Cardiac fibroblast (primary cell): ENCODE measurements around the gene GALR1.
A peak's percentile ranks its signal among the peaks of the same experiment; 100 is the strongest.
"Not testable (repeated sequence)": the region's sequence is repeated elsewhere in the genome, so short reads cannot be mapped to it uniquely, and the experiment has no call there.

Source experiments
- DNase-seq, 2 donors: peaks; one replicate each; pipeline versions ENCODE4 v3.0.0 to v3.0.0-alpha.2; 2010; ENCODE audit warnings: low read depth in 2 of 2
- H3K4me3 ChIP-seq, 2 donors: replicated peaks in 1 of 2; 1 replicate in 1 of 2; 2 replicates in 1 of 2; pipeline ENCODE4 v1.5.1; 2011; ENCODE audit warnings: low read depth in 2 of 2, low read length in 2 of 2, mild to moderate bottlenecking in 2 of 2, moderate library complexity in 1 of 2
- CTCF ChIP-seq: IDR thresholded peaks from one replicate; pipeline ENCODE4 v1.5.1; 2011; ENCODE audit warnings: low read depth, mild to moderate bottlenecking, low read length, inconsistent platforms

The GALR1 gene

GRCh38 chr18:77263466-77263763 is 13.8 kb downstream of the GALR1 start:
- no peak overlapping the region for H3K4me3 ChIP-seq
- TF ChIP-seq CTCF, result no peak
- no peak for DNase-seq

DNA sequence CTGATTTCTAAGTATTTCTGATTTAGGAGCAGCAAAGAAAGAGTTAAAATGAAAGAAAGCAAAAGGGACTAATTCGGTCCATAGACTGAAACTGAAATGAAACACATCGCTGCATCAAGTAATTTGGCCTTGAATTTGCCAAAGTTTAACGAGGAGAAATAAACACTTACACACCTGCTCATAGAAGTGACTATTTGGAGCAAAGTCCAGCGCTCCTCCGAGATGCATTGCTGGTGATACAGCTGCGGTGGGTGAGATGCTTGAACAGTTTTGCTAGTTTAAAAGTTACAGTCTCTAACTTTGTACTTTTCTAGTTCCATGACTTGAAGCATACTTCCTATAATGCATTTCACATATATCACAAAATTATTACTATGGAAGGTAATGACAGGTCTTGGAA is 18.3 kb downstream of the GALR1 start:
- no peak for TF ChIP-seq CTCF
- DNase-seq, result no peak
- no peak overlapping the region for H3K4me3 ChIP-seq

GRCh38 chr18:77268456-77268855 is 18.8 kb downstream of the GALR1 start:
- TF ChIP-seq CTCF, result no peak
- no peak overlapping the region for H3K4me3 ChIP-seq
- DNase-seq, result no peak

DNA sequence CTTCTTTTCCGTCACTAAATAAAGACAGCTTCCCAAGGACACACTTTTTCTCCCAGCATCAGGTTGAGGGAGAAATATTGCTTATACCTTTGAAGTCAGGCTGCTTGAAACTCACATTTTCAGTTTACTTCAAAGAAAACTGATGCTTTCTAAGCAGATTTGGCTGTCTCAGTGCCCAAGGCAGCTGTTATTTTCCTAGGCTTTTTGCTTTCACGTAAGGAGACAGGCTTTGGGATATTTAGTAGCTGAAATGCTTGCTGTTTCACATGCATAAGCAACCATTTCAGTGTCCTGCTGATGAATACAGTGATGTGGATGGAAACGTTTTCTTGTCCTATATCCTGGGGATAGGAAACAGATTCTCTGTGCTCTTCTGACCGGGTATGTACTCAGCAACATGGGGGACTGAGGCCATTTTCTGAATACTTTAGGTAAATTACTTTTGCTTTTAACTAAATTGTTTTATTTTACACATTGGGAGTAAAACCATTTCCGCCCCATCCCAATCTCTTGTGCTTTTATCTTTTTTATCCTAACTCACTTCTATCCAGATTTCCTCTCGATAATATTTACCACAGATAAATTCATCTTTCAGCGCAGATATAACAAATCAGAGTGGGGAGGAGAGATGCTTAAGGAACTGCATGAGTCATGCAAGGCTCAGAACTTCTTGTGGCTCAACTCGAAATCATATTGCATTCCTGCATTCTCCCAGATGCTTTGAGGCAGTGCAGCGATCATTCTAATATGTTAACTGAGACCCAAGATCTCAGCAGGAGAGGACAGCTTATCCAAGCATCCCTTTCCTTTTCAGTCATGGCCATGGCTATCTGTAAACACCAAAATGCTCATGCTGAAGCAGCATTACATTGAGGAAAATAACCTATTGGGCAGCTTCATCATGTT is 22.2 kb downstream of the GALR1 start:
- peak; percentile 32 to 35 for DNase-seq
- H3K4me3 ChIP-seq, result no peak overlapping the region
- no peak for TF ChIP-seq CTCF

DNA sequence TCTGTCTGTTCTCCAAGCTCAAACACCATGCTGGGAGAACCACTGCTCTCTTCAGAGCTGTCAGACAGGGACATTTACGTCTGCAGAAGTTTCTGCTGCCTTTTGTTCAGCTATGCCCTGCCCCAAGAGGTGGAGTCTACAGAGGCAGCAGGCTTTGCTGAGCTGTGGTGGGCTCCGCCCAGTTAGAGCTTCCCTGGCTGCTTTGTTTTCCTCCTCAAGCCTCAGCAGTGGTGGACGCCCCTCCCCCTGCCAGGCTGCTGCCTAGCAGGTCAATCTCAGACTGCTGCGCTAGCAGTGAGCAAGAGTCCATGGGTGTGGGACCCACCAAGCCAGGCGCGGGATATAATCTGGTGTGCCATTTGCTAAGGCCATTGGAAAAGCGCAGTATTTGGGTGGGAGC is 41.2 kb downstream of the GALR1 start:
- DNase-seq, H3K4me3 ChIP-seq: not testable (repeated sequence)

- no peak overlapping the region for H3K4me3 ChIP-seq
- TF ChIP-seq CTCF, result no peak
- no peak for DNase-seq
Measured at GRCh38 chr18:77298172-77298571, 48.5 kb downstream of the GALR1 start.

DNA sequence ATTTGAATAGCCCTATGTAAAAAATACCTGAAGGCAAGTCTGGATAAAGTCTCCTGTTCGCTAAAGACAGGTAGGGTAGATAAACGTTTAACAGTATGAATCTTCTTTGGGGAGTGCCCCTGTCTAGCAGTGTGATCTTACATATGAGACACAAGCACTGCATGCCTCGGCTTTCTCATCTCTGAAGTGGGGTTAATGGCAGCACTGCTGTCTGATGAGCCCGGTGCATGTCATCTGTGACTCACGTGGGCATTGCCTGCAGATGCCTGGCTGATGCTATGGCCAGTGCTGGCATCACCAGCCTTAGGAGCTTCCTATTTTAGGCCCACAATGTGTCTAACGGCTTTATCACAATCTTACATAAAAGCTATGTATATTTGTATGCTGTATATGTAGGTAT is 50.1 kb downstream of the GALR1 start:
- TF ChIP-seq CTCF, result no peak
- no peak overlapping the region for H3K4me3 ChIP-seq
- DNase-seq, result no peak
